IMR-90 (cell line): ENCODE measurements around the gene BCKDK. TPM values are rescaled to one million over a fixed set of nuclear protein-coding genes. Genes with fewer than 3 reads are reported as not detected.

ENCODE experiments used
- ATAC-seq: fragments of 200-7000 bp; cut with Tn5 transposase; 2 replicates; pipeline ENCODE4 v1.9.1; 2020; ENCODE audit warnings: low read depth, mild to moderate bottlenecking, moderate library complexity
- BruUV-seq: library from RNA; stranded (reverse); fragments of 400-500 nt; replicated peaks from 2 replicates; lab custom pipeline; 2021; lab: Mats Ljungman, UMichigan
- CTCF ChIA-PET: fragments of 300-600 bp; formaldehyde crosslinking; extraction: SDS; loops from one replicate; lab custom pipeline; 2021; ENCODE audit warnings: antibody characterized with exemption; lab: Yijun Ruan, JAX
- POLR2A ChIA-PET: fragments of 300-600 bp; sonication (Branson Sonifier 250); formaldehyde crosslinking; loops from one replicate; lab custom pipeline; 2022; ENCODE audit warnings: antibody characterized with exemption; ENCODE audit not compliant: unreplicated experiment; lab: Charles Lee
- DNase-seq: peaks from one replicate; pipeline ENCODE4 v3.0.0; 2013
- H2AFZ ChIP-seq: replicated peaks from 2 replicates; pipeline ENCODE3; 2013; ENCODE audit warnings: low read length, mild to moderate bottlenecking; ENCODE audit not compliant: poor library complexity
- H2AK5ac ChIP-seq: 2 replicates; pipeline ENCODE4 v1.6.1; 2013; ENCODE audit warnings: low read depth, low read length, inconsistent platforms
- H2AK9ac ChIP-seq: replicated peaks from 2 replicates; pipeline ENCODE3; 2013; ENCODE audit warnings: mild to moderate bottlenecking, low read depth, low read length, moderate library complexity; ENCODE audit not compliant: poor library complexity
- H2BK120ac ChIP-seq: 2 replicates; pipeline ENCODE4 v1.6.1; 2013; ENCODE audit warnings: low read depth, low read length, inconsistent platforms
- H2BK15ac ChIP-seq: 3 replicates; pipeline ENCODE4 v1.6.1; 2013; ENCODE audit warnings: low read depth, low read length, inconsistent platforms
- H2BK20ac ChIP-seq: 2 replicates; pipeline ENCODE4 v1.6.1; 2013; ENCODE audit warnings: low read depth, mild to moderate bottlenecking, inconsistent platforms, low read length, moderate library complexity
- H2BK5ac ChIP-seq: 2 replicates; pipeline ENCODE4 v1.6.1; 2013; ENCODE audit warnings: mild to moderate bottlenecking, low read depth, low read length, inconsistent platforms; ENCODE audit not compliant: poor library complexity, severe bottlenecking
- H3K14ac ChIP-seq: replicated peaks from 2 replicates; pipeline ENCODE4 v1.6.1; 2013; ENCODE audit warnings: low read depth, low read length, inconsistent platforms
- H3K18ac ChIP-seq: 2 replicates; pipeline ENCODE4 v1.6.1; 2013; ENCODE audit warnings: low read depth, low read length, control low read depth
- H3K23ac ChIP-seq: 2 replicates; pipeline ENCODE4 v1.6.1; 2013; ENCODE audit warnings: low read depth, low read length, inconsistent platforms
- H3K27ac ChIP-seq: 2 replicates; pipeline ENCODE4 v1.5.1; 2013; ENCODE audit warnings: mild to moderate bottlenecking, control low read depth, low read length; ENCODE audit not compliant: insufficient read depth
- H3K27me3 ChIP-seq: 2 replicates; pipeline ENCODE4 v1.6.1; 2013; ENCODE audit warnings: low read length; ENCODE audit not compliant: control insufficient read depth, insufficient read depth
- H3K36me3 ChIP-seq: 2 replicates; pipeline ENCODE4 v1.6.1; 2013; ENCODE audit warnings: low read length, mixed read lengths; ENCODE audit not compliant: control insufficient read depth, insufficient read depth
- H3K4ac ChIP-seq: 2 replicates; pipeline ENCODE4 v1.6.1; 2013; ENCODE audit warnings: low read depth, low read length, inconsistent platforms
- H3K4me1 ChIP-seq: 2 replicates; pipeline ENCODE4 v1.6.1; 2013; ENCODE audit warnings: low read length, mixed read lengths; ENCODE audit not compliant: control insufficient read depth, insufficient read depth
- H3K4me2 ChIP-seq: 2 replicates; pipeline ENCODE4 v1.6.1; 2013; ENCODE audit warnings: low read depth, mild to moderate bottlenecking, control low read depth, low read length, moderate library complexity
- H3K4me3 ChIP-seq: 2 replicates; pipeline ENCODE4 v1.5.1; 2013; ENCODE audit warnings: low read depth, mild to moderate bottlenecking, control low read depth, low read length, moderate library complexity; ENCODE audit not compliant: insufficient read depth
- H3K56ac ChIP-seq: 2 replicates; pipeline ENCODE4 v1.6.1; 2013; ENCODE audit warnings: low read length, inconsistent platforms; ENCODE audit not compliant: insufficient read depth; ENCODE audit errors: extremely low read depth
- H3K79me1 ChIP-seq, 2 experiments: 2 replicates each; pipeline ENCODE4 v1.6.1; 2013; ENCODE audit warnings: low read length in 2 of 2, inconsistent platforms in 1 of 2, low read depth in 1 of 2
- H3K9ac ChIP-seq: 2 replicates; pipeline ENCODE4 v1.6.1; 2013; ENCODE audit warnings: low read depth, low read length, control low read depth
- H3K9me1 ChIP-seq: 2 replicates; pipeline ENCODE4 v1.6.1; 2013; ENCODE audit warnings: low read length, inconsistent platforms; ENCODE audit not compliant: insufficient read depth
- H3K9me3 ChIP-seq: 2 replicates; pipeline ENCODE4 v1.6.1; 2013; ENCODE audit warnings: low read length; ENCODE audit not compliant: control insufficient read depth, insufficient read depth
- H4K20me1 ChIP-seq: 2 replicates; pipeline ENCODE4 v1.6.1; 2013; ENCODE audit warnings: low read length, inconsistent platforms; ENCODE audit not compliant: insufficient read depth
- H4K5ac ChIP-seq: 2 replicates; pipeline ENCODE4 v1.6.1; 2013; ENCODE audit warnings: mild to moderate bottlenecking, low read depth, low read length, control low read depth
- H4K8ac ChIP-seq, 2 experiments: 2 replicates each; pipeline ENCODE4 v1.6.1; 2013; ENCODE audit warnings: low read depth in 2 of 2, low read length in 2 of 2, control low read depth in 1 of 2, inconsistent platforms in 1 of 2
- H4K91ac ChIP-seq: 2 replicates; pipeline ENCODE4 v1.6.1; 2013; ENCODE audit warnings: low read depth, low read length, inconsistent platforms; ENCODE audit not compliant: insufficient read depth
- FOS ChIP-seq: fragments of 150-350 bp; IDR thresholded peaks from 2 replicates; pipeline ENCODE4 v1.6.1; 2016; ENCODE audit warnings: low read depth, low read length
- WGBS, 2 experiments: methylation state at CpG; one replicate each; pipeline versions ENCODE4 v1.1.5 to v1.1.7; 2013; ENCODE audit warnings: missing lambda C conversion rate in 2 of 2; ENCODE audit not compliant: insufficient read length in 1 of 2; ENCODE audit errors: extremely low coverage in 2 of 2; 5-methylcytosine and 5-hydroxymethylcytosine counted together
- dilution Hi-C: fragments of 300-500 bp; cut with HindIII; formaldehyde crosslinking; loops from one replicate; pipeline ENCODE4 v1.14.3; 2018; ENCODE audit warnings: low sequenced_read_pairs; ENCODE audit not compliant: unreplicated experiment
- in situ Hi-C: fragments of 300-500 bp; cut with MboI; formaldehyde crosslinking; loops from 3 replicates; pipeline ENCODE4 v1.14.3; 2019; ENCODE audit warnings: low sequenced_read_pairs, inconsistent platforms, mixed read lengths
- intact Hi-C: fragments of 100-400 bp; cut with micrococcal nuclease; formaldehyde crosslinking; loops from 2 replicates; pipeline ENCODE4 v1.10.0; 2022
- polyA plus RNA-seq, 3 experiments: library from polyadenylated mRNA; depleted of rRNA; stranded (reverse); fragments of >200 nt; gene quantifications; 2 replicates each; pipeline ENCODE4 v1.2.3, GENCODE V29; 2012; ENCODE audit warnings: low replicate concordance in 1 of 3
- total RNA-seq: library from RNA; depleted of rRNA; stranded (reverse); fragments of >200 nt; gene quantifications from 2 replicates; pipeline ENCODE4 v1.2.3, GENCODE V29; 2012

The BCKDK gene
- total and polyA plus RNA-seq, 2 of the 4 experiments (the other 2 are of a cell fraction), result 26.0 to 79.3 TPM

- ChIA-PET POLR2A (no interaction called here), CTCF (no interaction called here)
- no peak overlapping the region for H2AK5ac ChIP-seq
- in situ Hi-C loops, result loop anchor here (10.0 kb wide), 1 partner anchor 388 kb away; no protein-coding TSS in a partner anchor
- no peaks in the 10 kb centered on the region for H3K27me3 ChIP-seq
- H2BK20ac ChIP-seq, result no peak overlapping the region
- peaks cover 6% of the 10 kb centered on the region for H3K4me1 ChIP-seq
- no peak overlapping the region for H4K5ac ChIP-seq
- ATAC-seq (no peak), DNase-seq (no peak)
- H2BK120ac ChIP-seq, result no peak overlapping the region
- H4K8ac ChIP-seq, result no peak overlapping the region
- H2BK15ac ChIP-seq, result no peak overlapping the region
- H2AFZ ChIP-seq, result no peak overlapping the region
- H3K4me3 ChIP-seq, result no peak overlapping the region
- no peak overlapping the region for H3K23ac ChIP-seq
- TF ChIP-seq FOS, result no peak
- no peak overlapping the region for H2BK5ac ChIP-seq
- H3K14ac ChIP-seq, result no peak overlapping the region
- peaks cover 16 to 65% of the 10 kb centered on the region in 2 experiments for H3K79me1 ChIP-seq
- no TSS peak for BruUV-seq
- dilution Hi-C loops, result no loop called here
- H4K91ac ChIP-seq, result no peak overlapping the region
- 66% methylated on average over 5 of the region's 16 CpGs; no CpG with 5 or more reads in 1 of the 2 experiments for whole genome bisulfite sequencing, 2 experiments
- no peaks in the 10 kb centered on the region for H3K9me1 ChIP-seq
- H3K9ac ChIP-seq, result no peak overlapping the region
- H3K9me3 ChIP-seq, result no peaks in the 10 kb centered on the region
- H3K36me3 ChIP-seq, result peaks cover 50% of the 10 kb centered on the region
- no peak overlapping the region for H3K4ac ChIP-seq
- H3K4me2 ChIP-seq, result no peak overlapping the region
- no peak overlapping the region for H2AK9ac ChIP-seq
- no peak overlapping the region for H3K27ac ChIP-seq
- H4K20me1 ChIP-seq, result peaks cover 5% of the 10 kb centered on the region; the same call in 1 of the 2 replicates
- intact Hi-C loops, result loop anchor here (10.0 kb wide), 1 partner anchor 122 kb away; the partner anchor contains the start of gene SETD1A
- H3K18ac ChIP-seq, result no peak overlapping the region
- no peak overlapping the region for H3K56ac ChIP-seq
Observed at GRCh38 chr16:31076319-31076718, 31.9 kb upstream of the BCKDK start.
